Suprapubic skin (tissue), 4 donors: ENCODE measurements around the gene DCST1. TPM values are rescaled to one million over a fixed set of nuclear protein-coding genes. Genes with fewer than 3 reads are reported as not detected.

ENCODE experiments used
- DNase-seq, 2 donors: peaks; one replicate each; pipeline ENCODE4 v3.0.0-alpha.2; 2019; ENCODE audit warnings: low spot score in 2 of 2
- H3K27ac ChIP-seq: fragments of 200-600 bp; sonication (generic); one replicate; pipeline ENCODE4 v1.5.1; 2019
- H3K27me3 ChIP-seq: fragments of 200-600 bp; sonication (generic); one replicate; pipeline ENCODE4 v1.5.1; 2019
- H3K36me3 ChIP-seq: fragments of 200-600 bp; sonication (generic); one replicate; pipeline ENCODE4 v1.5.1; 2019
- H3K4me1 ChIP-seq: fragments of 200-600 bp; sonication (generic); one replicate; pipeline ENCODE4 v1.5.1; 2019
- H3K4me3 ChIP-seq: fragments of 200-600 bp; sonication (generic); one replicate; pipeline ENCODE4 v1.5.1; 2019; ENCODE audit warnings: mild to moderate bottlenecking
- H3K9me3 ChIP-seq: fragments of 200-600 bp; sonication (generic); one replicate; pipeline ENCODE4 v1.5.1; 2019
- EP300 ChIP-seq: sonication (generic); formaldehyde crosslinking; IDR thresholded peaks from one replicate; pipeline ENCODE4 v1.6.1; 2017; ENCODE audit warnings: antibody characterized with exemption
- POLR2A ChIP-seq, 2 donors: fragments of 450-650 bp; IDR thresholded peaks; one replicate each; pipeline ENCODE4 v1.6.1; 2017; ENCODE audit warnings: antibody characterized with exemption in 2 of 2, mild to moderate bottlenecking in 2 of 2, moderate library complexity in 2 of 2
- POLR2AphosphoS5 ChIP-seq, 3 donors: sonication (generic); formaldehyde crosslinking; IDR thresholded peaks; one replicate each; pipeline ENCODE4 v1.6.1; 2017; ENCODE audit warnings: antibody characterized with exemption in 3 of 3
- WGBS: methylation state at CpG from one replicate; pipeline ENCODE4 v1.1.5; 2018; 5-methylcytosine and 5-hydroxymethylcytosine counted together
- total RNA-seq, 4 donors: library from RNA; depleted of rRNA; stranded (reverse); fragments of >200 nt; gene quantifications; one replicate each; pipeline ENCODE4 v1.1.0, GENCODE V29; 2016
- TF ChIP-seq, protein P1 (sequence below), 2 donors: fragments of 200-600 bp in 1 of 2; fragments of 450-650 bp in 1 of 2; sonication (generic) in 1 of 2; IDR thresholded peaks; one replicate each; pipeline ENCODE4 v1.5.1; 2016 to 2019; ENCODE audit warnings: antibody characterized with exemption in 2 of 2, mild to moderate bottlenecking in 1 of 2, moderate library complexity in 1 of 2

Gene DCST1
- total RNA-seq, 4 donors from 2014 or later, result 0.55 to 8.2 (median 2.8) TPM

- no peak overlapping the region for H3K4me3 ChIP-seq
- peak in 1 of 2 donors; percentile 66 for DNase-seq
- H3K4me1 ChIP-seq, result peaks cover 39% of the 10 kb centered on the region
- no peaks in the 10 kb centered on the region for H3K9me3 ChIP-seq
- TF ChIP-seq, protein P1, sequence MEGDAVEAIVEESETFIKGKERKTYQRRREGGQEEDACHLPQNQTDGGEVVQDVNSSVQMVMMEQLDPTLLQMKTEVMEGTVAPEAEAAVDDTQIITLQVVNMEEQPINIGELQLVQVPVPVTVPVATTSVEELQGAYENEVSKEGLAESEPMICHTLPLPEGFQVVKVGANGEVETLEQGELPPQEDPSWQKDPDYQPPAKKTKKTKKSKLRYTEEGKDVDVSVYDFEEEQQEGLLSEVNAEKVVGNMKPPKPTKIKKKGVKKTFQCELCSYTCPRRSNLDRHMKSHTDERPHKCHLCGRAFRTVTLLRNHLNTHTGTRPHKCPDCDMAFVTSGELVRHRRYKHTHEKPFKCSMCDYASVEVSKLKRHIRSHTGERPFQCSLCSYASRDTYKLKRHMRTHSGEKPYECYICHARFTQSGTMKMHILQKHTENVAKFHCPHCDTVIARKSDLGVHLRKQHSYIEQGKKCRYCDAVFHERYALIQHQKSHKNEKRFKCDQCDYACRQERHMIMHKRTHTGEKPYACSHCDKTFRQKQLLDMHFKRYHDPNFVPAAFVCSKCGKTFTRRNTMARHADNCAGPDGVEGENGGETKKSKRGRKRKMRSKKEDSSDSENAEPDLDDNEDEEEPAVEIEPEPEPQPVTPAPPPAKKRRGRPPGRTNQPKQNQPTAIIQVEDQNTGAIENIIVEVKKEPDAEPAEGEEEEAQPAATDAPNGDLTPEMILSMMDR (IDR thresholded peaks at IDR 0.05), result no peak
- no peak for TF ChIP-seq EP300
- no peak for TF ChIP-seq POLR2A (IDR thresholded peaks at IDR 0.05)
- no peak for TF ChIP-seq POLR2AphosphoS5 (IDR thresholded peaks at IDR 0.05)
- no CpG with 5 or more reads among the region's 8 CpGs for WGBS
- H3K36me3 ChIP-seq, result peaks cover 55% of the 10 kb centered on the region
- H3K27me3 ChIP-seq, result no peaks in the 10 kb centered on the region
- H3K27ac ChIP-seq, result no peak overlapping the region
These were observed 27.1 kb downstream of the DCST1 start for GRCh38 chr1:155060736-155061135.

GRCh38 chr1:155061381-155062150 lies 27.9 kb downstream of the DCST1 start:
- peaks cover 48% of the 10 kb centered on the region for H3K36me3 ChIP-seq
- H3K27ac ChIP-seq, result peak overlapping the region; percentile 80
- no peaks in the 10 kb centered on the region for H3K9me3 ChIP-seq
- peaks cover 39% of the 10 kb centered on the region for H3K4me1 ChIP-seq
- WGBS, result 51% methylated on average over 6 of the region's 21 CpGs
- no peak for TF ChIP-seq EP300
- peak in 1 of 3 donors; percentile 51 for TF ChIP-seq POLR2AphosphoS5 (IDR thresholded peaks at IDR 0.05)
- TF ChIP-seq, protein P1 (IDR thresholded peaks at IDR 0.05), result peak; percentile 90 to 99
- no peaks in the 10 kb centered on the region for H3K27me3 ChIP-seq
- peak; percentile 91 for DNase-seq
- H3K4me3 ChIP-seq, result no peak overlapping the region

DNA sequence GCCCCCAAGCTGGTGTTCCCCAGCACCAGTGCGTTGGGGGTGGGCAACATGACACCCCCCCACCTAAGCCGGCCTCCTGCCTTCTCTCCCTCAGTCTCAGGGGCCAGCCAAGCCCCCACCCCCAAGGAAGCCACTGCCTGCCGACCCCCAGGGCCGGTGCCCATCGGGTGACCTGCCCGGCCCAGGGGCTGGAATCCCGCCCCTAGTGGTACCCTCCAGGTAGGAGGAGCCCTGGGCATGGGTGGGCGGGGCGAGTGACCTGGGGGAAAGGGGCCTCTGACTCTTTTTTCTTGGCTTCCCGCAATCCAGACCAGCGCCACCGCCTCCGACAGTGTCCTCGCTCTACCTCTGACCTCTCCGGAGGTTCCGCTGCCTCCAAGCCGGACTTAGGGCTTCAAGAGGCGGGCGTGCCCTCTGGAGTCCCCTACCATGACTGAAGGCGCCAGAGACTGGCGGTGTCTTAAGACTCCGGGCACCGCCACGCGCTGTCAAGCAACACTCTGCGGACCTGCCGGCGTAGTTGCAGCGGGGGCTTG lies 28.6 kb downstream of the DCST1 start:
- peak overlapping the region; percentile 63 for H3K4me3 ChIP-seq
- peak overlapping the region; percentile 80 for H3K27ac ChIP-seq
- peak in 1 of 2 donors; percentile 73 for DNase-seq
- 52% methylated on average over 23 of the region's 29 CpGs for WGBS
- H3K27me3 ChIP-seq, result no peaks in the 10 kb centered on the region
- no peak for TF ChIP-seq POLR2AphosphoS5 (IDR thresholded peaks at IDR 0.05)
- TF ChIP-seq EP300, result no peak
- TF ChIP-seq, protein P1 (IDR thresholded peaks at IDR 0.05), result no peak
- no peak for TF ChIP-seq POLR2A (IDR thresholded peaks at IDR 0.05)
- H3K4me1 ChIP-seq, result peaks cover 43% of the 10 kb centered on the region
- H3K9me3 ChIP-seq, result no peaks in the 10 kb centered on the region
- H3K36me3 ChIP-seq, result peaks cover 44% of the 10 kb centered on the region

DNA sequence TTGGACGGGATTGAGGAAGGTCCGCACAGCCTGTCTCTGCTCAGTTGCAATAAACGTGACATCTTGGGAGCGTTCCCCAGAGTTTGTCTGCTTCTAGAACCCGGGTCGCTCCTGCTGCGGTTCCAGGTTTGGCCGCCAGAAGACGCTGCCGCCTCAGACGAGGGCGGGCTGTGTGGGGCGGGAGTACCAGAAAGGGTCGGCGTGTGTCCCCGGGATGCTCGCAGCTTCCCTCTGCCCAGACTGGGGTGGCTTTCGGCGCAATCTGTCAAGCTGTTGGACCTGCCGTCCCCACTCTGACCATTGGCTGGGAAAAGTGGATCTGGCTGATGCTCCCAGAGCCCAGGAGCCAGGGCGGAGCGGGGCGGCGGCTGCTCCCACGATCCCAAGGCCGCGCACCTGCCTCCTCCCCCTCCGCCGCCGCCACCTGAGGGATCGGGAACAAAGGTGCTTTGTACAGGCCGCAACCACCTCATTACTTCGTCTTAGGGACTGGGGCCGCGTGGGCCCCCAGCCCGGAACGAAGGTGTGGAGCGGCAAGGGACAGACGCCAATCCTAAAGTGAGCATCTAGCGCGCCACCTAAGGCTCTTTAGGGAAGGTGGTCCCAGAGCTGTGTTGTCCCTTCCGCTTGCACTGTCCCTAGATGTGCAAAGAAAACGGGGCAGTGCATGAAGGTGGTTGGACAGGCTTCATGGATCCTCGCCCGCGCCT lies 29.2 kb downstream of the DCST1 start:
- Histone ChIP-seq H3K9me3 (no peaks in the 10 kb centered on the region), H3K4me1 (peaks cover 43% of the 10 kb centered on the region), H3K4me3 (peak overlapping the region; percentile 63), H3K36me3 (peaks cover 39% of the 10 kb centered on the region), H3K27ac (peak overlapping the region; percentile 80), H3K27me3 (no peaks in the 10 kb centered on the region)
- TF ChIP-seq POLR2AphosphoS5 (IDR thresholded peaks at IDR 0.05) (no peak), EP300 (no peak), POLR2A (IDR thresholded peaks at IDR 0.05) (no peak)
- TF ChIP-seq, protein P1 (IDR thresholded peaks at IDR 0.05), result peak; percentile 46 to 87
- peak in 1 of 2 donors; percentile 81 for DNase-seq
- 3% methylated on average over 26 of the region's 46 CpGs for WGBS
